ENCODE results near the gene BCKDK. TPM values are rescaled to one million over a fixed set of nuclear protein-coding genes. Genes with fewer than 3 reads are reported as not detected.

The BCKDK gene
- total and polyA plus RNA-seq, 2 of the 8 experiments (the other 6 are each of a cell fraction or from before 2014, with no cell fraction given), result 49.6 to 77.1 TPM

- H4K5ac ChIP-seq (ENCODE audit: insufficient read length, low read depth, low read length), result no peak overlapping the region
- H2BK20ac ChIP-seq (ENCODE audit: low read length), result no peak overlapping the region
- no peak overlapping the region for H2BK5ac ChIP-seq (ENCODE audit: low read depth, low read length)
- H3K79me1 ChIP-seq (ENCODE audit: low read depth, low read length), result peaks cover 5% of the 10 kb centered on the region
- no peak overlapping the region for H3K4me3 ChIP-seq (ENCODE audit: extremely low read depth in 1 of 4, insufficient read depth in 2 of 4, low read depth in 3 of 4, low read length in 4 of 4)
- peaks cover 0 to 4% (median 2%) of the 10 kb centered on the region in 4 experiments; a peak in 2 of 7 replicates for H3K4me1 ChIP-seq (replicated peaks in 1 of 4; ENCODE audit: control insufficient read depth in 3 of 4, insufficient read depth in 4 of 4, low read length in 3 of 4)
- H4K8ac ChIP-seq (ENCODE audit: extremely low read depth, insufficient read depth, low read length), result no peak overlapping the region
- DNase-seq (ENCODE audit: low read depth in 1 of 2, low spot score in 2 of 2) (no peak), FAIRE-seq (no peak)
- H3K4ac ChIP-seq (replicated peaks; ENCODE audit: insufficient read length, low read depth, low read length), result no peak overlapping the region
- no peak overlapping the region for H3K56ac ChIP-seq (replicated peaks; ENCODE audit: insufficient read length, low read depth, low read length)
- H3K36me3 ChIP-seq (ENCODE audit: control insufficient read depth in 2 of 4, insufficient read depth in 4 of 4, low read length in 3 of 4), result peaks cover 2 to 18% (median 12%) of the 10 kb centered on the region in 4 experiments; a peak in 5 of 8 replicates
- no peak overlapping the region for H3K23ac ChIP-seq (ENCODE audit: insufficient read length)
- H2AK5ac ChIP-seq (ENCODE audit: low read depth, low read length), result no peak overlapping the region
- no peak overlapping the region for H2BK12ac ChIP-seq (ENCODE audit: low read depth, low read length)
- no peak overlapping the region for H2AFZ ChIP-seq (ENCODE audit: low read length)
- no peak overlapping the region for H3K4me2 ChIP-seq (ENCODE audit: insufficient read depth in 1 of 2, low read depth in 2 of 2, low read length in 2 of 2)
- H3K14ac ChIP-seq (ENCODE audit: insufficient read length), result no peak overlapping the region
- no peak overlapping the region for H2BK15ac ChIP-seq (ENCODE audit: low read length)
- POLR2A ChIA-PET (ENCODE audit: partially characterized antibody), result interaction anchor here (0.6 to 29.9 kb wide), 8 partner anchors 12 to 89 kb away, joined by 3 to 713 read pairs (median 5); partner anchors contain the start of genes PRSS36, PRSS8 and PYCARD
- H3K27me3 ChIP-seq (replicated peaks in 1 of 4; ENCODE audit: control insufficient read depth in 3 of 4, extremely low read depth in 1 of 4, insufficient read depth in 3 of 4, low read length in 3 of 4), result no peaks in the 10 kb centered on the region
- H3K27ac ChIP-seq (ENCODE audit: low read depth, low read length), result no peak overlapping the region
- H3K79me2 ChIP-seq (ENCODE audit: control insufficient read depth in 1 of 2, insufficient read depth in 2 of 2, low read length in 2 of 2), result peaks cover under 1 to 6% of the 10 kb centered on the region in 2 experiments; a peak in 3 of 4 replicates
- TF ChIP-seq SAP30 (IDR thresholded peaks at IDR 0.05; ENCODE audit: insufficient read depth, insufficient replicate concordance, low read length), result no peak
- no peak for TF ChIP-seq EP300 (IDR thresholded peaks at IDR 0.05; ENCODE audit: borderline replicate concordance in 1 of 2, low read depth in 2 of 2, low read length in 2 of 2)
- no peak for TF ChIP-seq NRF1 (IDR thresholded peaks at IDR 0.05; ENCODE audit: low read depth, low read length)
- CTCF ChIA-PET (ENCODE audit: partially characterized antibody), result interaction anchor here (0.6 to 1.3 kb wide), 5 partner anchors 14 to 130 kb away, joined by 3 to 4 read pairs (median 3); partner anchors contain the start of gene HSD3B7
- H3K9me3 ChIP-seq (ENCODE audit: insufficient read depth in 2 of 2, low read depth in 1 of 2, low read length in 1 of 2), result no peaks in the 10 kb centered on the region
- no peak overlapping the region for H2BK120ac ChIP-seq (replicated peaks; ENCODE audit: low read depth, low read length)
- no peak overlapping the region for H4K91ac ChIP-seq (replicated peaks; ENCODE audit: insufficient read length, low read length)
- no peak overlapping the region for H3K9ac ChIP-seq (replicated peaks in 1 of 4; ENCODE audit: extremely low read depth in 1 of 4, low read depth in 3 of 4, low read length in 3 of 4)
- peaks cover 10% of the 10 kb centered on the region for H3K23me2 ChIP-seq (ENCODE audit: low read depth, low read length)
- peaks cover 0 to 3% of the 10 kb centered on the region in 2 experiments for H4K20me1 ChIP-seq (replicated peaks in 1 of 2; ENCODE audit: control insufficient read depth in 1 of 2, insufficient read depth in 2 of 2, low read length in 2 of 2)
- WGBS, 2 experiments (ENCODE audit: extremely low coverage in 1 of 2, insufficient coverage in 1 of 2, insufficient read length in 1 of 2, insufficient replicate concordance in 2 of 2, low coverage in 1 of 2, low lambda C conversion rate in 2 of 2, missing lambda C conversion rate in 1 of 2), result 84% methylated on average over 5 of the region's 5 CpGs; no CpG with 5 or more reads in 1 of the 2 experiments
- H3K18ac ChIP-seq (ENCODE audit: extremely low read depth, low read length), result no peak overlapping the region
Observed at GRCh38 chr16:31113121-31114120, 5.2 kb downstream of the BCKDK start.
